Muscle layer of duodenum (tissue), 2 donors: ENCODE measurements around the gene DPCD.
"Not testable (repeated sequence)": the region's sequence is repeated elsewhere in the genome, so short reads cannot be mapped to it uniquely, and the experiment has no call there.

Source experiments
- H3K27ac ChIP-seq: one replicate; pipeline ENCODE4 v1.7.0; 2013; ENCODE audit warnings: mild to moderate bottlenecking, low read length
- H3K27me3 ChIP-seq: one replicate; pipeline ENCODE4 v1.7.0; 2013; ENCODE audit warnings: low read depth, mild to moderate bottlenecking, control low read depth, low read length
- H3K36me3 ChIP-seq, 2 donors: one replicate each; pipeline ENCODE4 v1.7.0; 2013; ENCODE audit warnings: low read length in 2 of 2, control low read depth in 1 of 2, mild to moderate bottlenecking in 1 of 2; ENCODE audit not compliant: insufficient read depth in 2 of 2, control insufficient read depth in 1 of 2
- H3K4me1 ChIP-seq, 2 donors: one replicate each; pipeline ENCODE4 v1.7.0; 2013; ENCODE audit warnings: low read length in 2 of 2, mild to moderate bottlenecking in 2 of 2, control low read depth in 1 of 2, moderate library complexity in 1 of 2; ENCODE audit not compliant: insufficient read depth in 2 of 2, control insufficient read depth in 1 of 2
- H3K4me3 ChIP-seq, 2 donors: one replicate each; pipeline ENCODE4 v1.7.0; 2013; ENCODE audit warnings: low read length in 2 of 2, low read depth in 1 of 2, mild to moderate bottlenecking in 1 of 2
- H3K9me3 ChIP-seq, 2 donors: one replicate each; pipeline ENCODE4 v1.7.0; 2013; ENCODE audit warnings: low read length in 2 of 2, control low read depth in 1 of 2, mild to moderate bottlenecking in 1 of 2; ENCODE audit not compliant: control insufficient read depth in 1 of 2
- donor health status: healthy.

DPCD gene

DNA sequence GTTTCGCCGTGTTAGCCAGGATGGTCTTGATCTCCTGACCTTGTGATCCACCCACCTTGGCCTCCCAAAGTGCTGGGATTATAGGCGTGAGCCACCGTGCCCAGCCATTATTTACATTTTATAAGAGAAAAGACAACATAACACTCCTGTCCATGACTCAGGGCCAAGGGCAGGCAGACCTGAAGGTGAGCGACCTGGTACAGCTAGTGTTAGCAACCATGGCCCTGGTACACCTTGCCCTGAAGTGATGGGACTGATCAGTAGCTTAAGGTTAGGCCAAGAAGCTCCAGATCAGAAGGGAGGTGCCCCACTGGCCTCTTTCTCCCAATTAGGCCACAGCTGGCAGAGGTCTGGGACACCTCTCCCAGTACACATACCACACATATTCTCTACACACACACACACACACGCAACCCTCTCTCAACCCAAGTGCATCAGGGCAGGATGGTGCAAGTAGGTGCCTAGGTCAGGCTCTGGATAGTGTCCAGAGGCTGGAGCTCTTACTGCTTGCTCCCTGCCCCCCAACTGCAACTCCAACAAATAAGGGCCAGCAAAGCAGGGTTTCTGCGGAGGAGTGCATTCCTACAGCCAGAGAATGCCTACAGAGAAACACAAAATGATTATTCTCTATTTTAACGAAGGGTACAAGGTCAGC lies 43.8 kb downstream of the DPCD start:
- no peaks in the 10 kb centered on the region for H3K4me1 ChIP-seq
- H3K4me3 ChIP-seq = no peak overlapping the region
- H3K9me3 ChIP-seq = no peaks in the 10 kb centered on the region
- H3K27ac ChIP-seq = no peak overlapping the region
- no peaks in the 10 kb centered on the region for H3K27me3 ChIP-seq
- H3K36me3 ChIP-seq = peaks cover 4 to 7% of the 10 kb centered on the region in 2 donors

DNA sequence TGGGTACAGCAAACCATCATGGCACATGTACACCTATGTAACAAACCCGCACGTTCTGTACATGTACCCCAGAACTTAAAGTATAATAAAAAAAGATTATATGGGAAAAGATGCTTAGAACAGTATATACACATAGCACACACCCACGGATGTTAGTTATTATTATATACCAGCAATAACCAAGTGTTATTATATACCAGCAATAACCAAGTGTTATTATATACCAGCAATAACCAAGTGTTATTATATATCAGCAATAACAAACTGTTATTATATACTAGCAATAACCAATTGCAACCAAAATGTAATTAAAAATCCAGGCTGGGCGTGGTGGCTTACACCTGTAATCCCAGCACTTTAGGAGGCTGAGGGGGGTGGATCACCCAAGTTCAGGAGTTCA lies 45.4 kb downstream of the DPCD start:
- H3K27me3 ChIP-seq, H3K4me1 ChIP-seq, H3K27ac ChIP-seq, H3K4me3 ChIP-seq, H3K9me3 ChIP-seq: not testable (repeated sequence)
- peaks cover 9 to 13% of the 10 kb centered on the region in 2 donors for H3K36me3 ChIP-seq

DNA sequence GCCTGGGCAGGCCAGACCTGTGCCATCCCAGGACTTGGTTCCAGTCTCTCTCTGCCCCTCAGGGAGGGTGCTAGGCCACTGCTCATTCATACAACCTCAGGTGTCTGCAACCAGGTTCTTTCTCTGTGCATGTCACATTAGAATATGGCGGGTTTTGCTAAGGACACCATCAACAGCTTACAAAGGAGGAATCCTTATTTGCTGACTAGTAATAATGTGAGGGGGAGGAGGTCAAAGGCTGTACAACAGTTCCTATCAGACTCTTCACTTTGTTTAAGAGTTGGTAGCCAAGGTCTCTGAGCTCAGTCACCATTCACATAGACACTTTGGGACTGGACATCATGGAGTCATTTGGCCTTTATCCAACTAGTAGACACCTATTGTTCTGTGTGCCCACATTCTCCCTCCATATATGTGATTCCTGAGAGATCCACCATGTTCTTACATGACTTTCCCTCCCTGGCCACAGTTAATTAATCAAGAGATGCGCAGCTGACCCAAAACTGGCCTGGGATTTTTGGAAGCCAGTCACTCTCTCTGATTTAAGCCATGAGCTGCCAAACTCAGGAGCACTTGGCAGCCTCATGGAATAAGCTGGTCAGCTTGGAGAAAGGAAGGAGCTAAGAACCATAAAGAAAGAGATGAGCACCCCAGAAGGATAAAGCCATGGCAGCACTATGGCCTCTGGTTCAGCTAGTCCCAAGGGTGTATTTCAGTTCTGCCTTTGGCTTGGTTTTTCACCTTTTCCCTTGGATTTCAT lies 51.2 kb downstream of the DPCD start:
- Histone ChIP-seq H3K36me3 (peaks cover 5 to 21% of the 10 kb centered on the region in 2 donors), H3K27me3 (no peaks in the 10 kb centered on the region), H3K4me1 (no peaks in the 10 kb centered on the region)

DNA sequence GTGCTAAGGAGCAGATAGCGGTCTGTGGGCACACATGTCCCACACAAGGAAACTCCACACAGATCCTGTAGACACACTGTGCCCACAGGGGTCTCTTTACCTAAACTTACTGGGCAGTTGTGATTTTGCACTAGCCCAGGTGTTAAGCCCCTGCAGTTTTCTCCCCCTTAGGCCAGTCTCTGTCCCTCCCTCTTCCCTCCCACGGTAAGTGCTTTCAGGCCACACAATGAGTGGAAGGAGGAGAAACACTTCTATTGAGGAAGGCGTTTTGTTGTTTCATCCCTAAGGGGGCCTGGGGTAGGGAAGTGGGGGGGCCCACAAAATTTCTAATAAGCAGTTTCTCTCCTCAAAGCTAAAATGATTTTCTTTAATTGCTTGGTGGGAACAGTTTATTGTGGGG lies 55.4 kb downstream of the DPCD start:
- no peaks in the 10 kb centered on the region for H3K27me3 ChIP-seq
- H3K4me1 ChIP-seq = no peaks in the 10 kb centered on the region
- H3K4me3 ChIP-seq = no peak overlapping the region
- no peaks in the 10 kb centered on the region for H3K9me3 ChIP-seq
- peaks cover 0 to 17% of the 10 kb centered on the region in 2 donors for H3K36me3 ChIP-seq
- no peak overlapping the region for H3K27ac ChIP-seq

More for the DNA sequence above, 51.2 kb downstream of the DPCD start:
- Histone ChIP-seq H3K4me3 (no peak overlapping the region), H3K9me3 (no peaks in the 10 kb centered on the region), H3K27ac (no peak overlapping the region)

DNA sequence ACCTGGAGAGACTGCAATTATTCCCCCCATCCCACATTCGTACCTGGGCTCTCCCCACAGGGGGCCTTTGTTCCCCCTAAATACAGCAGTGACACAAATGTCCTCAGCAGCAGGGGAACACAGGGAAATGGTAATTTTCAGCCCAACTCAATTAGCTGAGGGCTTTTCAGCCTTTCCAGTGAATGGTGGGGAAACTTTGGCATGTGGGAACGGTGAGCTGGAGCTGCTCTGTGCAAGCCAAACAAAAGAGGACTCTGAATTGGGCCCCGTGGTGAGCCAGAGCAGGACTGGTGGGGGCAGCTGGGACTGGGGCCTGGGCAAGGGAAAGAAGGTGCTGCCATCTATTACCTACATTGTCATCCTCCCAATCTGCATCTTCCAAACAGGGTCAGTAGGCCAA lies 55.9 kb downstream of the DPCD start:
- peaks cover 0 to 16% of the 10 kb centered on the region in 2 donors for H3K36me3 ChIP-seq
- H3K27me3 ChIP-seq = no peaks in the 10 kb centered on the region
- no peaks in the 10 kb centered on the region for H3K9me3 ChIP-seq
- no peak overlapping the region for H3K4me3 ChIP-seq
- no peak overlapping the region for H3K27ac ChIP-seq
- no peaks in the 10 kb centered on the region for H3K4me1 ChIP-seq

DNA sequence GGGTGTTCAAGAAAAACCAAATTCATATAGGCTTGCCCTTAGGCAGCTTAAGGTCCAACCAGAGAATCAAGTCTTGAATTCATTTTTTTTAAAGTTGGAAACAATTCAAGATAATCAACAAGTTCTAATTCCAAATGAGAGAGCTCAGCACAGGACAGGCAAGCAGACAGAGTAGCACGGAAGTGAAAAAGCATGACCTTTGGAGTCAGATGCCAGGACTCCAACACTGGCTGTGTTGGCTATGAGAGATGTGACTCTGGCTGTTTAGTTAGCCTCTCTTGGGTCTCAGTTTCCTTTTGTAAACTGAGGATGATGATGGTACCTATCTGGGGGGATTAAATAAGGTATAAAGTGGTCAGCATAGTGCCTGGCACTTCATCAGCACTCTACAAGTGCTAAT lies 57.5 kb downstream of the DPCD start:
- no peak overlapping the region for H3K27ac ChIP-seq
- no peaks in the 10 kb centered on the region for H3K9me3 ChIP-seq
- peaks cover 0 to 17% of the 10 kb centered on the region in 2 donors for H3K36me3 ChIP-seq
- no peaks in the 10 kb centered on the region for H3K27me3 ChIP-seq
- no peaks in the 10 kb centered on the region for H3K4me1 ChIP-seq
- H3K4me3 ChIP-seq = no peak overlapping the region

DNA sequence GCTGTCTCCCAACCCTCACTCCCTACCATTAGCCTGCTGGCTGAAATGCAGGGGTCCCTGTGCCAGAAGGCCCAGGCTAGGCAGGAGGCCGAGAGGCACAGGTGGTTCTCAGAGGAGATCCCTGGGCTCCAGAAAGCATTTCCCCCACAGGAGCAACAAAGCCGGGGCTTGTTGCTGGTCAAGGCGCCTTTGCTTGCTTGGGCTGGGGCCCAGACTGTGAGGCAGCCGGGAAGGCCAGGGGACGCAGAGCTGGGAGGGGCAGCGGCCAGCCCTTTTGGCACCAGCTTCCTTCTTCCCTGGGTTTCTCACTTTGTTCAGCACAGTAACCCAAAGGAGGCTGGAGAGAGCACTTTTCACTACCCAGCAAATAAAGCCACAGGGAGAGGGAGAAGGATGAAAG lies 58.2 kb downstream of the DPCD start:
- Histone ChIP-seq H3K27ac (no peak overlapping the region), H3K4me3 (no peak overlapping the region), H3K36me3 (peaks cover 0 to 17% of the 10 kb centered on the region in 2 donors), H3K27me3 (no peaks in the 10 kb centered on the region), H3K4me1 (no peaks in the 10 kb centered on the region), H3K9me3 (no peaks in the 10 kb centered on the region)

DNA sequence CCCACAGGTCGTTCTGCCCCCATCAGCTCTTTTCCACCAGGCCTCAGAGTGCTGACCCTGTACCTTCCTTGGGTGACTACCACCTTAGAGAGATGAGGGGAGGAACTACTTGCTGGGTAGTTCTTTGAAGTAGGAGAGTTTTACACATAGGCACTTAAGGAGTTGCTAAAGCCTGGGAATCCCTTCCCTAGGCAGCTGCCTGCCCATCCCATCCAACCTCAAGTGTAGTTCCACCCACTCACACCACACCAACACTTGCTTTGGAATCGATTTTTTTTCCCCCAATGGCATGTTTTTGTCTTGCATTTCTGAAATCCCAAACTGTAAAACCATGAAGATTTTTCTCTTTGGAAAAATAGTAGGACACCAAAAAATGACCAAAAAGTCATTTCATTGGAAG lies 59.1 kb downstream of the DPCD start:
- no peak overlapping the region for H3K27ac ChIP-seq
- H3K4me1 ChIP-seq = no peaks in the 10 kb centered on the region
- H3K9me3 ChIP-seq = no peaks in the 10 kb centered on the region
- peaks cover 4 to 24% of the 10 kb centered on the region in 2 donors for H3K36me3 ChIP-seq
- H3K27me3 ChIP-seq = no peaks in the 10 kb centered on the region
- no peak overlapping the region for H3K4me3 ChIP-seq

DNA sequence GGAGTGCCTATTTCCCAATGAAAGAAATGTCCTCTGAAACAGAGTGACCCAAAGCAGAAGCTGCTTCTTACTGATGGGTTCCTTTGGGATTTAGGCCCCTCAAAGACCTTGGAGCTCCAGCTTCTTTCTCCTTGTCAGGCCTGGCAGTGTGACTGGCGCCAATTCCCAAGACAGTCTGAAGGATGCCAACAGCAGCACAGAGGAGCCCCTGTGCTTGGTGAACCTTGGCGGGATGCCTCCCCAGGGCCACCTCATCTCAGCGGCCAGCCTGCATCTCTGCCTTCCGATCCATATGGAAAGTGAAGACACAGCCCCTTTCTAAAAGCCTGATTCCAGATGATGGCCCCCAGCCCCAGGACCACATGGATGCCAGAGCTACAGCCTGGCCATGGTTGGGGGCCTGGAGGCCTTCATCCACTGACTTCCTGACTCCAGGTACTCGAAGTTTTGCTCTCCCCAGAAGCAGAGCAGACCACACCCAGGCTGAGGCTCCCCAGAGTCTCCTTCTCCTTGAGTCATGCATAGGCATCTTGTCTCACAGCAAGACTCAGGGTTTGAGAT lies 61.5 kb downstream of the DPCD start:
- H3K36me3 ChIP-seq = peaks cover 18 to 38% of the 10 kb centered on the region in 2 donors
- H3K27ac ChIP-seq = no peak overlapping the region
- H3K4me1 ChIP-seq = no peaks in the 10 kb centered on the region

DNA sequence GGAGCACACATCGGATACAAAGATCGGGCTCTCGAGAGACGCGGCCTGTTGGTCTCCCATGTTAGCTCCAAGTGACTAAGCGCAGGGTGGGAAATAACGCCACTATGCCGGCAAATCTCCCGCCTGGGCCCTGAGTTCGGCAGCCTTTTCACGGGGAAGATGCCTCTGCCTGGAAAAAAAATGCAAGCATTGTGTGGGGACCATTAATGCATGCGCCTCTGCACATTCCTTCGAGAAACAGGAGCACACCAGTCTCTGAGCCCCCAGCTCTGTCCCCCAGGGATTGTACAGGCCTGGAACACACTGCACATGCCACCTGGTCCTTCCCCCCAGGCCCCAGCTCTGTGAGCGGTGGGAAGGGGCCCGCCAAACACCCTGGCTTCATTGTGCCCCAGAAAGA lies 62.7 kb downstream of the DPCD start:
- H3K27me3 ChIP-seq = no peaks in the 10 kb centered on the region
- no peaks in the 10 kb centered on the region for H3K4me1 ChIP-seq
- no peaks in the 10 kb centered on the region for H3K9me3 ChIP-seq
- peaks cover 23 to 43% of the 10 kb centered on the region in 2 donors for H3K36me3 ChIP-seq
- H3K4me3 ChIP-seq = no peak overlapping the region
- no peak overlapping the region for H3K27ac ChIP-seq

More for the DNA sequence above, 61.5 kb downstream of the DPCD start:
- Histone ChIP-seq H3K4me3 (no peak overlapping the region), H3K9me3 (no peaks in the 10 kb centered on the region), H3K27me3 (no peaks in the 10 kb centered on the region)

DNA sequence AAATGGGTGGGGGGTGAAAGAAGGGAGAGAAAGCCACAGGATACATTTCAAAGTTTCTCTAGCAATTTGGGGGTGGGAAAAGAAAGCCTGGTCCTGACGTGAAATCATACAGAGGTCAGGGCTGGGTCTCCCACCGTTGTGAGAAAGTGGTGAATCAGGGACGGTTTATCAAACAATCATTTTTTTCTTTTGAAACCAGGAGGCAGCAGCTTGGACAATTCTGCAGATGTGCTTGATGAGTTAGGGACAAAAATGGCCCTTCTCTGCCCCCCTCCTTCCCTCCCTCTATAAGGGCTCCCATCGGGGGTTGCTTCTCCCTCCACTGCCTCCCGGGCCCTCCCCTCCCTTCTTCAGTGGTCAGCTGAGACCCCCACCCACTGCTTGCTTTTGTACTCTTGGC lies 63.2 kb downstream of the DPCD start:
- Histone ChIP-seq H3K4me3 (no peak overlapping the region), H3K36me3 (peaks cover 26 to 48% of the 10 kb centered on the region in 2 donors)

More for the DNA sequence above, 63.2 kb downstream of the DPCD start:
- H3K27ac ChIP-seq = no peak overlapping the region
- H3K9me3 ChIP-seq = no peaks in the 10 kb centered on the region
- H3K27me3 ChIP-seq = no peaks in the 10 kb centered on the region
- H3K4me1 ChIP-seq = no peaks in the 10 kb centered on the region
